HEK293 (cell line): ENCODE results near the gene ERICH6B.

Experiments
- CTCF ChIA-PET: fragments of 350-600 bp; formaldehyde crosslinking; extraction: SDS; loops from one replicate; lab custom pipeline; 2021; ENCODE audit warnings: antibody characterized with exemption; lab: Yijun Ruan, JAX
- POLR2A ChIA-PET: fragments of 300-600 bp; formaldehyde crosslinking; extraction: SDS; loops from one replicate; lab custom pipeline; 2020; ENCODE audit warnings: antibody characterized with exemption, inconsistent platforms; lab: Yijun Ruan, JAX
- H3K27ac ChIP-seq: fragments of 200-500 bp; sonication (Bioruptor generic); 2 replicates; pipeline ENCODE4 v1.5.1; 2014; ENCODE audit warnings: low read depth, low read length, control low read depth, inconsistent platforms; ENCODE audit errors: extremely low read depth
- H3K36me3 ChIP-seq, 2 experiments: fragments of 200-500 bp in 1 of 2; sonication (Bioruptor generic) in 1 of 2; 1 replicate in 1 of 2; 2 replicates in 1 of 2; pipeline ENCODE4 v1.5.1; 2014 to 2017; ENCODE audit warnings: inconsistent platforms in 2 of 2, low read length in 2 of 2; ENCODE audit not compliant: control insufficient read depth in 2 of 2, insufficient read depth in 1 of 2
- H3K4me1 ChIP-seq: fragments of 200-500 bp; sonication (Bioruptor generic); 2 replicates; pipeline ENCODE4 v1.5.1; 2014; ENCODE audit warnings: mild to moderate bottlenecking, low read length, inconsistent platforms; ENCODE audit not compliant: control insufficient read depth, insufficient read depth
- H3K4me3 ChIP-seq: 2 replicates; pipeline ENCODE4 v1.5.1; 2011; ENCODE audit warnings: low read depth, mild to moderate bottlenecking, control low read depth, low read length, moderate library complexity
- H3K9me3 ChIP-seq: fragments of 200-500 bp; sonication (Bioruptor generic); 2 replicates; pipeline ENCODE4 v1.5.1; 2014; ENCODE audit warnings: low read depth, low read length, inconsistent platforms; ENCODE audit not compliant: control insufficient read depth, insufficient read depth
- GFI1B ChIP-seq: fragments of 450-650 bp; formaldehyde crosslinking; IDR thresholded peaks from 2 replicates; pipeline ENCODE4 v1.5.1; 2016; ENCODE audit warnings: missing biosample characterization, missing genetic modification characterization
- KLF10 ChIP-seq: fragments of 450-650 bp; IDR thresholded peaks from 2 replicates; pipeline ENCODE4 v1.5.1; 2018; ENCODE audit warnings: missing biosample characterization, mild to moderate bottlenecking, missing genetic modification characterization
- REPIN1 ChIP-seq: fragments of 450-650 bp; formaldehyde crosslinking; IDR thresholded peaks from 2 replicates; pipeline ENCODE4 v1.5.1; 2017; ENCODE audit warnings: missing biosample characterization, missing genetic modification characterization, low read depth
- YY2 ChIP-seq: fragments of 450-650 bp; formaldehyde crosslinking; IDR thresholded peaks from 2 replicates; pipeline ENCODE4 v1.5.1; 2016; ENCODE audit warnings: missing biosample characterization, missing genetic modification characterization
- ZBTB1 ChIP-seq: fragments of 450-650 bp; formaldehyde crosslinking; IDR thresholded peaks from 2 replicates; pipeline ENCODE4 v1.5.1; 2016; ENCODE audit warnings: missing biosample characterization, missing genetic modification characterization
- ZNF133 ChIP-seq: fragments of 450-650 bp; formaldehyde crosslinking; IDR thresholded peaks from 2 replicates; pipeline ENCODE4 v1.5.1; 2016; ENCODE audit warnings: missing biosample characterization, missing genetic modification characterization
- ZNF184 ChIP-seq: fragments of 450-650 bp; IDR thresholded peaks from 2 replicates; pipeline ENCODE4 v1.5.1; 2018; ENCODE audit warnings: missing biosample characterization, mild to moderate bottlenecking, missing genetic modification characterization
- ZNF335 ChIP-seq: fragments of 450-650 bp; formaldehyde crosslinking; conservative IDR thresholded peaks from 2 replicates; pipeline ENCODE4 v1.5.1; 2016; ENCODE audit warnings: missing biosample characterization, missing genetic modification characterization
- ZNF426 ChIP-seq: fragments of 450-650 bp; formaldehyde crosslinking; IDR thresholded peaks from 2 replicates; pipeline ENCODE4 v1.5.1; 2017; ENCODE audit warnings: missing biosample characterization, missing genetic modification characterization, mild to moderate bottlenecking, inconsistent platforms, moderate library complexity
- ZNF544 ChIP-seq: fragments of 450-650 bp; formaldehyde crosslinking; IDR thresholded peaks from 2 replicates; pipeline ENCODE4 v1.5.0; 2017; ENCODE audit warnings: missing biosample characterization, missing genetic modification characterization
- ZNF549 ChIP-seq: fragments of 450-650 bp; IDR thresholded peaks from 2 replicates; pipeline ENCODE4 v1.5.1; 2018; ENCODE audit warnings: missing biosample characterization, missing genetic modification characterization, mild to moderate bottlenecking, inconsistent platforms, moderate library complexity
- ZNF555 ChIP-seq: fragments of 450-650 bp; formaldehyde crosslinking; conservative IDR thresholded peaks from 2 replicates; pipeline ENCODE4 v1.5.1; 2017; ENCODE audit warnings: missing biosample characterization, mild to moderate bottlenecking, missing genetic modification characterization, inconsistent platforms
- ZNF571 ChIP-seq: fragments of 450-650 bp; formaldehyde crosslinking; IDR thresholded peaks from 2 replicates; pipeline ENCODE4 v1.5.0; 2017; ENCODE audit warnings: missing biosample characterization, missing genetic modification characterization
- ZNF585B ChIP-seq: fragments of 450-650 bp; formaldehyde crosslinking; IDR thresholded peaks from 2 replicates; pipeline ENCODE4 v1.5.1; 2016; ENCODE audit warnings: missing biosample characterization, missing genetic modification characterization
- ZNF670 ChIP-seq: fragments of 450-650 bp; formaldehyde crosslinking; IDR thresholded peaks from 2 replicates; pipeline ENCODE4 v1.5.1; 2016; ENCODE audit warnings: missing biosample characterization, missing genetic modification characterization, low read depth
- TF ChIP-seq, protein P1 (sequence below): fragments of 450-650 bp; formaldehyde crosslinking; IDR thresholded peaks from 2 replicates; pipeline ENCODE4 v1.5.1; 2016; ENCODE audit warnings: missing biosample characterization, missing genetic modification characterization
- TF ChIP-seq, protein P2 (sequence below): fragments of 450-650 bp; formaldehyde crosslinking; IDR thresholded peaks from 2 replicates; pipeline ENCODE4 v1.5.1; 2016; ENCODE audit warnings: missing biosample characterization, missing genetic modification characterization, borderline replicate concordance
- TF ChIP-seq, protein P3 (sequence below): fragments of 450-650 bp; formaldehyde crosslinking; IDR thresholded peaks from 2 replicates; pipeline ENCODE4 v1.5.1; 2016; ENCODE audit warnings: missing biosample characterization, missing genetic modification characterization
- TF ChIP-seq, protein P4 (sequence below): IDR thresholded peaks from 2 replicates; pipeline ENCODE4 v1.6.1; 2011; ENCODE audit warnings: mild to moderate bottlenecking, low read depth, low read length, borderline replicate concordance

Gene ERICH6B

DNA sequence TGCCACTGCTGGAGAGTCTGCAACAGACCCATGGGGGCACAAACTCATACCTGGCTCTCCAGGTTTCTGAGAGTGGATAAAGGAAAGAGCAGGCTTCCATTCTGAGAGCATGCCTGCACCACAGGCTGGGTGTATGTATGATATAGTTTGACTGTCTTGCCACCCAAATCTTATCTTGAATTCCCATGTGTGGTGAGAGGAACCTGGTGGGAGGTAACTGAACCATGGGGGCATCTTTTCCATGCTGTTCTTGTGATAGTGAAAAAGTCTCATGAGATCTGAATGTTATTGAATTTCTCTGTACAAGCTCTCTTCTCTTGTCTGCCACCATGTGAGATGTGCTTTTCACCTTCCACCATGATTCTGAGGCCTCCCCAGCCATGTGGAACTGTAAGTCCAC, 50.2 kb downstream of the ERICH6B start:
- ChIA-PET CTCF (no interaction called here), POLR2A (no interaction called here)
- no peaks in the 10 kb centered on the region for H3K9me3 ChIP-seq
- no peak for TF ChIP-seq REPIN1 (tag by site-specific recombination)
- TF ChIP-seq ZBTB1 = no peak
- TF ChIP-seq, protein P1, sequence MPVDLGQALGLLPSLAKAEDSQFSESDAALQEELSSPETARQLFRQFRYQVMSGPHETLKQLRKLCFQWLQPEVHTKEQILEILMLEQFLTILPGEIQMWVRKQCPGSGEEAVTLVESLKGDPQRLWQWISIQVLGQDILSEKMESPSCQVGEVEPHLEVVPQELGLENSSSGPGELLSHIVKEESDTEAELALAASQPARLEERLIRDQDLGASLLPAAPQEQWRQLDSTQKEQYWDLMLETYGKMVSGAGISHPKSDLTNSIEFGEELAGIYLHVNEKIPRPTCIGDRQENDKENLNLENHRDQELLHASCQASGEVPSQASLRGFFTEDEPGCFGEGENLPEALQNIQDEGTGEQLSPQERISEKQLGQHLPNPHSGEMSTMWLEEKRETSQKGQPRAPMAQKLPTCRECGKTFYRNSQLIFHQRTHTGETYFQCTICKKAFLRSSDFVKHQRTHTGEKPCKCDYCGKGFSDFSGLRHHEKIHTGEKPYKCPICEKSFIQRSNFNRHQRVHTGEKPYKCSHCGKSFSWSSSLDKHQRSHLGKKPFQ (tag by site-specific recombination) = no peak
- no peak for TF ChIP-seq ZNF555 (tag by site-specific recombination)
- no peak for TF ChIP-seq ZNF335 (tag by site-specific recombination)
- TF ChIP-seq ZNF544 (tag by site-specific recombination) = no peak
- no peak for TF ChIP-seq ZNF670
- TF ChIP-seq GFI1B (tag by site-specific recombination) = no peak
- TF ChIP-seq ZNF549 (tag by site-specific recombination) = no peak
- no peak for TF ChIP-seq ZNF426 (tag by site-specific recombination)
- TF ChIP-seq KLF10 (tag by site-specific recombination) = no peak
- no peak overlapping the region for H3K27ac ChIP-seq
- no peaks in the 10 kb centered on the region for H3K36me3 ChIP-seq
- no peak overlapping the region for H3K4me3 ChIP-seq
- H3K4me1 ChIP-seq = no peaks in the 10 kb centered on the region

DNA sequence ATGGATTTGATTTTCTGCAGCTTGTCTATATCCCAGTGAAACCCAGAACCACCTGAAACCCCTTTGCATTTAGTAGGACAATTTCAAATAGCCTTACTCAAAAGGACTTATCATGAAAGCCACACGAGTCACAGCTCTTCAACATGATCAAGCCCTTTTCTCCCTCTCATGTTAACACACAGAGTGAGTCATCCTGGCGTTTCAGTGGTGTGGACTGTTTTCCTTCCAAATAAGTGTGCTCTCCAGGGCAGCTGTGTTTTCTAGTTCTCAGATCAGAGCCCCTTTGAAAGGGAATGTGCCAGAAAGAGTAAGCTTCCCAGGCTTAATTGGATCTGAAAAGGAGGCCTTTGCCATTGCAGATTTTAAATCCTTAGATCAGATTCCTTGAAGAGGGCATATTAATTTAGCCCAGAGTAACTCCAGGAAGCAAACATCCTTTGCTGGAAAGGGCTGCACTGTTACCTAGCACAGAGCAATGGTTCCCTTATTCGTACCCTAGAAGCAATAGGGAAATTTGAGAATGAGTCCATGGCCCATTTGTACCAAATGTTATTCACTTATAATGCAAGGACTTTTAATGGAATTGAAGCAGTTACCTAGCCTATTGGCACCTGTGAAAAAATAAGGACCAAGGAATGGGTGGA, 51.3 kb downstream of the ERICH6B start:
- H3K4me1 ChIP-seq = no peaks in the 10 kb centered on the region
- H3K36me3 ChIP-seq = no peaks in the 10 kb centered on the region
- no peak overlapping the region for H3K4me3 ChIP-seq
- ChIA-PET CTCF (no interaction called here), POLR2A (no interaction called here)
- H3K27ac ChIP-seq = no peak overlapping the region
- H3K9me3 ChIP-seq = no peaks in the 10 kb centered on the region
- no peak for TF ChIP-seq YY2 (tag by site-specific recombination)
- TF ChIP-seq, protein P2, sequence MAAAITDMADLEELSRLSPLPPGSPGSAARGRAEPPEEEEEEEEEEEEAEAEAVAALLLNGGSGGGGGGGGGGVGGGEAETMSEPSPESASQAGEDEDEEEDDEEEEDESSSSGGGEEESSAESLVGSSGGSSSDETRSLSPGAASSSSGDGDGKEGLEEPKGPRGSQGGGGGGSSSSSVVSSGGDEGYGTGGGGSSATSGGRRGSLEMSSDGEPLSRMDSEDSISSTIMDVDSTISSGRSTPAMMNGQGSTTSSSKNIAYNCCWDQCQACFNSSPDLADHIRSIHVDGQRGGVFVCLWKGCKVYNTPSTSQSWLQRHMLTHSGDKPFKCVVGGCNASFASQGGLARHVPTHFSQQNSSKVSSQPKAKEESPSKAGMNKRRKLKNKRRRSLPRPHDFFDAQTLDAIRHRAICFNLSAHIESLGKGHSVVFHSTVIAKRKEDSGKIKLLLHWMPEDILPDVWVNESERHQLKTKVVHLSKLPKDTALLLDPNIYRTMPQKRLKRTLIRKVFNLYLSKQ (tag by site-specific recombination) = no peak
- no peak for TF ChIP-seq ZNF184
- TF ChIP-seq, protein P3, sequence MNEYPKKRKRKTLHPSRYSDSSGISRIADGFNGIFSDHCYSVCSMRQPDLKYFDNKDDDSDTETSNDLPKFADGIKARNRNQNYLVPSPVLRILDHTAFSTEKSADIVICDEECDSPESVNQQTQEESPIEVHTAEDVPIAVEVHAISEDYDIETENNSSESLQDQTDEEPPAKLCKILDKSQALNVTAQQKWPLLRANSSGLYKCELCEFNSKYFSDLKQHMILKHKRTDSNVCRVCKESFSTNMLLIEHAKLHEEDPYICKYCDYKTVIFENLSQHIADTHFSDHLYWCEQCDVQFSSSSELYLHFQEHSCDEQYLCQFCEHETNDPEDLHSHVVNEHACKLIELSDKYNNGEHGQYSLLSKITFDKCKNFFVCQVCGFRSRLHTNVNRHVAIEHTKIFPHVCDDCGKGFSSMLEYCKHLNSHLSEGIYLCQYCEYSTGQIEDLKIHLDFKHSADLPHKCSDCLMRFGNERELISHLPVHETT (tag by site-specific recombination) = no peak
- no peak for TF ChIP-seq ZNF585B (tag by site-specific recombination)
- no peak for TF ChIP-seq ZNF133 (tag by site-specific recombination)
- TF ChIP-seq ZNF571 (tag by site-specific recombination) = no peak
- no peak for TF ChIP-seq ZNF335 (tag by site-specific recombination)
- TF ChIP-seq, protein P4, sequence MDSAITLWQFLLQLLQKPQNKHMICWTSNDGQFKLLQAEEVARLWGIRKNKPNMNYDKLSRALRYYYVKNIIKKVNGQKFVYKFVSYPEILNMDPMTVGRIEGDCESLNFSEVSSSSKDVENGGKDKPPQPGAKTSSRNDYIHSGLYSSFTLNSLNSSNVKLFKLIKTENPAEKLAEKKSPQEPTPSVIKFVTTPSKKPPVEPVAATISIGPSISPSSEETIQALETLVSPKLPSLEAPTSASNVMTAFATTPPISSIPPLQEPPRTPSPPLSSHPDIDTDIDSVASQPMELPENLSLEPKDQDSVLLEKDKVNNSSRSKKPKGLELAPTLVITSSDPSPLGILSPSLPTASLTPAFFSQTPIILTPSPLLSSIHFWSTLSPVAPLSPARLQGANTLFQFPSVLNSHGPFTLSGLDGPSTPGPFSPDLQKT = no peak
